Measurements from ENCODE around the gene SCGB3A1. TPM values are rescaled to one million over a fixed set of nuclear protein-coding genes. Genes with fewer than 3 reads are reported as not detected.

Gene SCGB3A1
- total and polyA plus RNA-seq, 2 experiments from 2014 or later, result not detected

GRCh38 chr5:180595046-180595379 is 3.7 kb upstream of the SCGB3A1 start:
- Histone ChIP-seq H3K27ac (no peak overlapping the region), H3K4me3 (no peak overlapping the region), H4K20me1 (ENCODE audit: insufficient read depth) (no peaks in the 10 kb centered on the region), H3K4me1 (ENCODE audit: insufficient read depth) (no peaks in the 10 kb centered on the region), H3K4me2 (ENCODE audit: unreplicated experiment) (no peak overlapping the region), H3K79me2 (ENCODE audit: insufficient read depth) (no peaks in the 10 kb centered on the region), H2AFZ (no peak overlapping the region), H3K9ac (no peak overlapping the region), H3K27me3 (replicated peaks; ENCODE audit: insufficient read depth) (peaks cover 31% of the 10 kb centered on the region), H3K9me2 (ENCODE audit: insufficient read depth) (no peaks in the 10 kb centered on the region), H3F3A (ENCODE audit: insufficient read depth) (no peaks in the 10 kb centered on the region), H3K36me3 (ENCODE audit: low read depth) (no peaks in the 10 kb centered on the region), H3K9me3 (ENCODE audit: low read depth) (no peaks in the 10 kb centered on the region)
- DNase-seq, result no peak
- 46 to 55% methylated on average over 2 of the region's 2 CpGs for WGBS, 2 experiments (ENCODE audit: low coverage in 1 of 2, low lambda C conversion rate in 2 of 2, missing lambda C conversion rate in 2 of 2)
- no peak for TF ChIP-seq EZH2phosphoT487 (IDR thresholded peaks at IDR 0.05; ENCODE audit: insufficient read depth, low read depth)
- no peak for TF ChIP-seq EZH2 (IDR thresholded peaks at IDR 0.05; ENCODE audit: insufficient read depth, poor library complexity, severe bottlenecking)
- in situ Hi-C loops (cut with MboI), result no loop called here

GRCh38 chr5:180594311-180595045 is 3.2 kb upstream of the SCGB3A1 start:
- H4K20me1 ChIP-seq (ENCODE audit: insufficient read depth), result no peaks in the 10 kb centered on the region
- H3K4me1 ChIP-seq (ENCODE audit: insufficient read depth), result no peaks in the 10 kb centered on the region
- TF ChIP-seq EZH2phosphoT487 (IDR thresholded peaks at IDR 0.05; ENCODE audit: insufficient read depth, low read depth) (no peak), EZH2 (IDR thresholded peaks at IDR 0.05; ENCODE audit: insufficient read depth, poor library complexity, severe bottlenecking) (no peak)
- no peaks in the 10 kb centered on the region for H3F3A ChIP-seq (ENCODE audit: insufficient read depth)
- H3K27ac ChIP-seq, result no peak overlapping the region
- H3K9me3 ChIP-seq (ENCODE audit: low read depth), result no peaks in the 10 kb centered on the region
- H3K4me2 ChIP-seq (ENCODE audit: unreplicated experiment), result no peak overlapping the region
- in situ Hi-C loops (cut with MboI), result no loop called here
- H3K79me2 ChIP-seq (ENCODE audit: insufficient read depth), result no peaks in the 10 kb centered on the region
- H3K9ac ChIP-seq, result no peak overlapping the region
- no peaks in the 10 kb centered on the region for H3K36me3 ChIP-seq (ENCODE audit: low read depth)
- DNase-seq, result no peak
- peaks cover 36% of the 10 kb centered on the region for H3K27me3 ChIP-seq (replicated peaks; ENCODE audit: insufficient read depth)
- H3K9me2 ChIP-seq (ENCODE audit: insufficient read depth), result no peaks in the 10 kb centered on the region
- 50 to 52% methylated on average over 14 to 17 of the region's 17 CpGs for WGBS, 2 experiments (ENCODE audit: low coverage in 1 of 2, low lambda C conversion rate in 2 of 2, missing lambda C conversion rate in 2 of 2)
- H3K4me3 ChIP-seq, result no peak overlapping the region
- H2AFZ ChIP-seq, result no peak overlapping the region

- Histone ChIP-seq H3K9ac (no peak overlapping the region), H4K20me1 (ENCODE audit: insufficient read depth) (no peaks in the 10 kb centered on the region), H2AFZ (no peak overlapping the region), H3K79me2 (ENCODE audit: insufficient read depth) (no peaks in the 10 kb centered on the region), H3K27me3 (replicated peaks; ENCODE audit: insufficient read depth) (peaks cover 41% of the 10 kb centered on the region), H3F3A (ENCODE audit: insufficient read depth) (no peaks in the 10 kb centered on the region), H3K27ac (no peak overlapping the region), H3K4me2 (ENCODE audit: unreplicated experiment) (no peak overlapping the region), H3K4me3 (no peak overlapping the region), H3K4me1 (ENCODE audit: insufficient read depth) (no peaks in the 10 kb centered on the region), H3K9me2 (ENCODE audit: insufficient read depth) (no peaks in the 10 kb centered on the region), H3K9me3 (ENCODE audit: low read depth) (no peaks in the 10 kb centered on the region), H3K36me3 (ENCODE audit: low read depth) (no peaks in the 10 kb centered on the region)
- no peak for DNase-seq
- TF ChIP-seq EZH2phosphoT487 (IDR thresholded peaks at IDR 0.05; ENCODE audit: insufficient read depth, low read depth) (no peak), EZH2 (IDR thresholded peaks at IDR 0.05; ENCODE audit: insufficient read depth, poor library complexity, severe bottlenecking) (no peak)
- WGBS, 2 experiments (ENCODE audit: low coverage in 1 of 2, low lambda C conversion rate in 2 of 2, missing lambda C conversion rate in 2 of 2), result 78 to 79% methylated on average over 19 of the region's 19 CpGs
- in situ Hi-C loops (cut with MboI), result no loop called here
Measured at GRCh38 chr5:180593446-180594206, 2.3 kb upstream of the SCGB3A1 start.

- 56 to 67% methylated on average over 10 of the region's 10 CpGs for WGBS, 2 experiments (ENCODE audit: low coverage in 1 of 2, low lambda C conversion rate in 2 of 2, missing lambda C conversion rate in 2 of 2)
- H3K4me3 ChIP-seq, result no peak overlapping the region
- H3K4me1 ChIP-seq (ENCODE audit: insufficient read depth), result no peaks in the 10 kb centered on the region
- H3K9ac ChIP-seq, result no peak overlapping the region
- H3K79me2 ChIP-seq (ENCODE audit: insufficient read depth), result no peaks in the 10 kb centered on the region
- in situ Hi-C loops (cut with MboI), result no loop called here
- no peaks in the 10 kb centered on the region for H3F3A ChIP-seq (ENCODE audit: insufficient read depth)
- DNase-seq, result no peak
- no peak for TF ChIP-seq EZH2 (IDR thresholded peaks at IDR 0.05; ENCODE audit: insufficient read depth, poor library complexity, severe bottlenecking)
- no peak for TF ChIP-seq EZH2phosphoT487 (IDR thresholded peaks at IDR 0.05; ENCODE audit: insufficient read depth, low read depth)
- H4K20me1 ChIP-seq (ENCODE audit: insufficient read depth), result no peaks in the 10 kb centered on the region
- no peak overlapping the region for H2AFZ ChIP-seq
- H3K27me3 ChIP-seq (replicated peaks; ENCODE audit: insufficient read depth), result peaks cover 41% of the 10 kb centered on the region
- H3K36me3 ChIP-seq (ENCODE audit: low read depth), result no peaks in the 10 kb centered on the region
- H3K27ac ChIP-seq, result no peak overlapping the region
- no peak overlapping the region for H3K4me2 ChIP-seq (ENCODE audit: unreplicated experiment)
- H3K9me2 ChIP-seq (ENCODE audit: insufficient read depth), result no peaks in the 10 kb centered on the region
- H3K9me3 ChIP-seq (ENCODE audit: low read depth), result no peaks in the 10 kb centered on the region
Measured at GRCh38 chr5:180592176-180592575, 877 bp upstream of the SCGB3A1 start.

Data from GM23248 (cell line).